Mesendoderm (in vitro differentiated cells): Measurements from ENCODE around the gene FGF23.

Source experiments
- DNase-seq: peaks from one replicate; pipeline ENCODE4 v3.0.0; 2013
- H2AK5ac ChIP-seq: 2 replicates; pipeline ENCODE4 v1.6.1; 2013; ENCODE audit warnings: low read length, inconsistent platforms
- H2BK120ac ChIP-seq: 2 replicates; pipeline ENCODE4 v1.6.1; 2013; ENCODE audit warnings: low read depth, mild to moderate bottlenecking, low read length, moderate library complexity, mixed read lengths
- H2BK15ac ChIP-seq: replicated peaks from 2 replicates; pipeline ENCODE4 v1.6.1; 2013; ENCODE audit warnings: low read depth, mild to moderate bottlenecking, moderate library complexity
- H2BK5ac ChIP-seq: 2 replicates; pipeline ENCODE4 v1.6.1; 2013; ENCODE audit warnings: low read length, inconsistent platforms
- H3K18ac ChIP-seq: 2 replicates; pipeline ENCODE4 v1.6.1; 2013; ENCODE audit warnings: mild to moderate bottlenecking, low read length, mixed read lengths
- H3K23ac ChIP-seq: one replicate; pipeline ENCODE4 v1.6.1; 2013; ENCODE audit warnings: low read length
- H3K27ac ChIP-seq: 2 replicates; pipeline ENCODE4 v1.5.1; 2013; ENCODE audit warnings: low read depth, mild to moderate bottlenecking, inconsistent platforms, low read length, moderate library complexity
- H3K27me3 ChIP-seq: 2 replicates; pipeline ENCODE4 v1.6.1; 2013; ENCODE audit warnings: low read length, control low read depth, mild to moderate bottlenecking, inconsistent platforms; ENCODE audit not compliant: insufficient read depth, poor library complexity
- H3K36me3 ChIP-seq: 2 replicates; pipeline ENCODE4 v1.6.1; 2013; ENCODE audit warnings: low read length, inconsistent platforms; ENCODE audit not compliant: control insufficient read depth, insufficient read depth
- H3K4ac ChIP-seq: one replicate; pipeline ENCODE4 v1.6.1; 2013; ENCODE audit warnings: low read depth, mild to moderate bottlenecking, low read length, moderate library complexity
- H3K4me1 ChIP-seq: 2 replicates; pipeline ENCODE4 v1.6.1; 2013; ENCODE audit warnings: low read depth, low read length, inconsistent platforms; ENCODE audit not compliant: control insufficient read depth
- H3K4me2 ChIP-seq: 2 replicates; pipeline ENCODE4 v1.6.1; 2013; ENCODE audit warnings: low read length
- H3K4me3 ChIP-seq: 2 replicates; pipeline ENCODE4 v1.5.1; 2013; ENCODE audit warnings: mild to moderate bottlenecking, low read length
- H3K56ac ChIP-seq: one replicate; pipeline ENCODE4 v1.6.1; 2013; ENCODE audit warnings: low read length
- H3K79me1 ChIP-seq: 2 replicates; pipeline ENCODE4 v1.6.1; 2013; ENCODE audit warnings: low read length, inconsistent platforms
- H3K79me2 ChIP-seq: 2 replicates; pipeline ENCODE4 v1.6.1; 2013; ENCODE audit warnings: mild to moderate bottlenecking, low read length; ENCODE audit not compliant: control insufficient read depth, insufficient read depth
- H3K9ac ChIP-seq: 2 replicates; pipeline ENCODE4 v1.6.1; 2013; ENCODE audit warnings: low read length, inconsistent platforms
- H4K5ac ChIP-seq: one replicate; pipeline ENCODE4 v1.6.1; 2013; ENCODE audit warnings: low read length
- H4K8ac ChIP-seq: one replicate; pipeline ENCODE4 v1.6.1; 2013; ENCODE audit warnings: low read depth, mild to moderate bottlenecking, control low read depth, low read length, moderate library complexity
- WGBS: extraction: QIAGEN DNeasy Blood & Tissue Kit; methylation state at CpG from one replicate; pipeline ENCODE4 v1.1.7; 2013; ENCODE audit warnings: low lambda C conversion rate, missing lambda C conversion rate; ENCODE audit not compliant: insufficient coverage; ENCODE audit errors: extremely low coverage; 5-methylcytosine and 5-hydroxymethylcytosine counted together

Gene FGF23

DNA sequence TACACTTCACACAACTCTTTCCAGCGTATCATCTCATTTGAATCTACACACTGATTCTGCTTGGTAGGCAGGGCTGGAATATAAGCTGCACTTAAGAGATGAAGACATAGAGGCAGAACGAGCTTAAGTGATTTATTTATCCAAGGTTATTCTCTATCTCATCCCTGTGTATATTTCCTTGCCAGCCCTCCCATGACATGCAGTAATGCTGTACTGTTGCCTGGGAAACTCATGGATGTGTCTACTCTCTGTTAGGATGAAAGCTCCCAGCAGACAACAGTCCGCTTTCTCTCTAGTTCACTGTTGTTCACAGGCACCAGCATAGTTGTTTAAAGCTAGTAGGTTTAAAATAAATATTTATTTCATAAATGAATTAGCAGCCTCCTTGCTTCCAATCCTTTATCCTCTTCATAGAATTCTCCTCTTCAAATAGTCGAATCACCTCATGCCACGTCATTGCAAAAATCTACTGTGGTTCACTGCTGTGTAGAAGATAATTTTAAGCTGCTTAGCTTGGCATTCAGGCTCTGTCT is 40.7 kb upstream of the FGF23 start:
- Histone ChIP-seq H2AK5ac (no peak overlapping the region), H3K27ac (no peak overlapping the region), H3K18ac (no peak overlapping the region), H4K5ac (no peak overlapping the region), H3K79me1 (no peaks in the 10 kb centered on the region), H3K4ac (no peak overlapping the region), H3K27me3 (no peaks in the 10 kb centered on the region), H3K36me3 (no peaks in the 10 kb centered on the region), H2BK5ac (no peak overlapping the region), H4K8ac (no peak overlapping the region), H3K23ac (no peak overlapping the region), H3K4me1 (no peaks in the 10 kb centered on the region), H2BK120ac (no peak overlapping the region), H3K56ac (no peak overlapping the region), H3K4me2 (no peak overlapping the region), H3K9ac (no peak overlapping the region), H3K4me3 (no peak overlapping the region), H3K79me2 (no peaks in the 10 kb centered on the region), H2BK15ac (no peak overlapping the region)
- WGBS, result no CpG with 5 or more reads among the region's 5 CpGs
- DNase-seq, result no peak

DNA sequence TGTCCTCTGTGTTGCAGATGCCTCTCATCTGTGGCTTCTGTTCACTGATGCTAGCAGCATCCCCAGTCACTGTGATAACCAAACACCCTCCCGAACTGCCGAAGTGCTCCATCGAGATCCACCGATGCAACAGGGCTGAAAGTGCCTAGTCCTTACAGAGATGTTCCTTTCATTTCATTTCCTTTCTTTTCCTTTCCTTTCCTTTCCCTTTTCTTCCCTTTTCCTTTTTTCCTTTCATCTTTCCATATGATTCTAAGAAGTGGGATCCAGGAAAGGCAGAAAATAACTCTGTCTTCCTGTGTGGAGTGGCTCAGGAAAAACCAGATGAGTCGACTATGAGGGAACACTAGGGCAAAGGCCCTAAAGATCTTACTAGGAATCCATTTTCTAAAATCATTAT is 39.4 kb upstream of the FGF23 start:
- no peaks in the 10 kb centered on the region for H3K27me3 ChIP-seq
- no peak overlapping the region for H4K5ac ChIP-seq
- H3K79me1 ChIP-seq, result no peaks in the 10 kb centered on the region
- H3K4ac ChIP-seq, result no peak overlapping the region
- no peak overlapping the region for H3K23ac ChIP-seq
- H2BK120ac ChIP-seq, result no peak overlapping the region
- no peak overlapping the region for H3K18ac ChIP-seq
- no peak overlapping the region for H2AK5ac ChIP-seq
- DNase-seq, result no peak
- H4K8ac ChIP-seq, result no peak overlapping the region
- H3K4me1 ChIP-seq, result no peaks in the 10 kb centered on the region
- no peak overlapping the region for H2BK5ac ChIP-seq
- H3K56ac ChIP-seq, result no peak overlapping the region
- no peak overlapping the region for H3K4me3 ChIP-seq
- no peak overlapping the region for H2BK15ac ChIP-seq
- H3K79me2 ChIP-seq, result no peaks in the 10 kb centered on the region
- WGBS, result no CpG with 5 or more reads among the region's 5 CpGs
- no peak overlapping the region for H3K4me2 ChIP-seq
- no peak overlapping the region for H3K27ac ChIP-seq
- H3K9ac ChIP-seq, result no peak overlapping the region
- no peaks in the 10 kb centered on the region for H3K36me3 ChIP-seq

DNA sequence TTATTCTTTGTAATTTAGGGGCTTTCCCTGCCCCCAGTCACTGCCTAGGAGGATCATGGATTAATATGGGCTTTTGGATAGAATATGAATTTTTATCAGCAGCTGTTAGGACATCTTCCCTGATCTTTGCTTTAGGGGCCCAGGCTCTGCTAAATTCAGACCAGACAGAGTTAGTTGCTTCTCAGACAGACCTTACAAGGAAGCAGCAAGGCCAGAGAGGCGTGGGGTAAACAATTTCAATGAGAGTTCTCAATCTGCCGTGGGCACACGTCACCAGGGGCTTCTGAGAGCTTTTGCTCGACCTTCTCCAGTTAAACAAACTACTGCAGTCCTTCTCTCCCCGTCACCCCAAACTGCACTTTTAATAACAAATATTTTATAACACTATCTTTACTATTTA is 38.4 kb upstream of the FGF23 start:
- WGBS, result 100% methylated on average over 1 of the region's 5 CpGs
- H4K8ac ChIP-seq, result no peak overlapping the region
- H4K5ac ChIP-seq, result no peak overlapping the region
- H2BK5ac ChIP-seq, result no peak overlapping the region
- H2AK5ac ChIP-seq, result no peak overlapping the region
- no peak overlapping the region for H3K4me2 ChIP-seq
- no peak for DNase-seq
- no peaks in the 10 kb centered on the region for H3K79me1 ChIP-seq
- H3K56ac ChIP-seq, result no peak overlapping the region
- no peak overlapping the region for H3K9ac ChIP-seq
- no peak overlapping the region for H3K23ac ChIP-seq
- H3K4me3 ChIP-seq, result no peak overlapping the region
- no peaks in the 10 kb centered on the region for H3K36me3 ChIP-seq
- H3K4ac ChIP-seq, result no peak overlapping the region
- no peak overlapping the region for H2BK120ac ChIP-seq
- H3K79me2 ChIP-seq, result no peaks in the 10 kb centered on the region
- H3K4me1 ChIP-seq, result no peaks in the 10 kb centered on the region
- no peak overlapping the region for H3K18ac ChIP-seq
- H3K27ac ChIP-seq, result no peak overlapping the region
- H3K27me3 ChIP-seq, result no peaks in the 10 kb centered on the region
- H2BK15ac ChIP-seq, result no peak overlapping the region

DNA sequence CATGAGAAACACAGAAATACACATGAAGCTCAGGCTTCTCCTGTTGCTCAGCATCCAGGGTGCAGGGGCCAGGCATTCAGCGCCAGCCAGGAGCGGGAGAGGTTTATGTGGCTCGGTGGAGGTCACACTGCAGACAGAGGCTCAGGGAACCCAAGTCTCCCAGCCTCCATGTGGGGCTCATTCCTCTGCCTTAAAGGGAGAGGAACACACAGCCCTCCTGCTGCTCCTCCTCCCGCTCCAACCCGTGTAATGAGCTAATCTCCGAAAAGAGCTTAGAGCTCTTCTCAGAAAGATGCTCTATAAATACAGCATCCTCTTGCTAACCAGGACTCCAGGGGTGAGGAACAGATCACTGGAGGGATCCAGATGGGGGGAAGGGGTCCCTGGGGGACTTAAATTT is 37.9 kb upstream of the FGF23 start:
- Histone ChIP-seq H3K4me3 (no peak overlapping the region), H3K9ac (no peak overlapping the region), H3K27ac (no peak overlapping the region), H3K27me3 (no peaks in the 10 kb centered on the region), H4K8ac (no peak overlapping the region), H3K56ac (no peak overlapping the region), H3K18ac (no peak overlapping the region), H2BK5ac (no peak overlapping the region), H4K5ac (no peak overlapping the region), H2AK5ac (no peak overlapping the region), H3K4me1 (no peaks in the 10 kb centered on the region), H2BK120ac (no peak overlapping the region), H3K4ac (no peak overlapping the region), H3K36me3 (no peaks in the 10 kb centered on the region), H3K23ac (no peak overlapping the region), H3K4me2 (no peak overlapping the region), H3K79me2 (no peaks in the 10 kb centered on the region), H2BK15ac (no peak overlapping the region), H3K79me1 (no peaks in the 10 kb centered on the region)
- no CpG with 5 or more reads among the region's 6 CpGs for WGBS
- no peak for DNase-seq

DNA sequence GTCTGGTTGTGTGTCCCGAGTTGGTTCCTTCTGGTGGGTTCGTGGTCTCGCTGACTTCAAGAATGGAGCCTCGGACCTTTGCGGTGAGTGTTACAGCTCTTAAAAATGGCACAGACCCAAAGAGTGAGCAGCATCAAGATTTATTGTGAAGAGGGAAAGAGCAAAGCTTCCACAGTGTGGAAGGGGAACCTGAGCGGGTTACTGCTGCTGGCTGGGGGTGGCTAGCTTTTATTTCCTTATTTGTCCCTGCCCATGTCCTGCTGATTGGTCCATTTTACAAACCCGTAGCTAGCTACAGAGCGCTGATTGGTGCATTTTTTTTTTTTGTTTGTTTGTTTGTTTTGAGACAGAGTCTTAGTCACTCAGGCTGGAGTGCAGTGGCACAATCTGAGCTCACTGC is 36.8 kb upstream of the FGF23 start:
- H2BK120ac ChIP-seq, result no peak overlapping the region
- no peaks in the 10 kb centered on the region for H3K36me3 ChIP-seq
- no peak overlapping the region for H2BK5ac ChIP-seq
- H4K5ac ChIP-seq, result no peak overlapping the region
- H3K4me3 ChIP-seq, result no peak overlapping the region
- no peak overlapping the region for H4K8ac ChIP-seq
- no peak overlapping the region for H3K18ac ChIP-seq
- no peak overlapping the region for H3K9ac ChIP-seq
- H3K79me2 ChIP-seq, result no peaks in the 10 kb centered on the region
- H3K23ac ChIP-seq, result no peak overlapping the region
- WGBS, result no CpG with 5 or more reads among the region's 8 CpGs
- H3K4me2 ChIP-seq, result no peak overlapping the region
- H3K4ac ChIP-seq, result no peak overlapping the region
- H3K79me1 ChIP-seq, result no peaks in the 10 kb centered on the region
- no peak for DNase-seq
- no peak overlapping the region for H3K56ac ChIP-seq
- no peak overlapping the region for H2BK15ac ChIP-seq
- H2AK5ac ChIP-seq, result no peak overlapping the region
- no peak overlapping the region for H3K27ac ChIP-seq
- no peaks in the 10 kb centered on the region for H3K4me1 ChIP-seq
- H3K27me3 ChIP-seq, result no peaks in the 10 kb centered on the region

DNA sequence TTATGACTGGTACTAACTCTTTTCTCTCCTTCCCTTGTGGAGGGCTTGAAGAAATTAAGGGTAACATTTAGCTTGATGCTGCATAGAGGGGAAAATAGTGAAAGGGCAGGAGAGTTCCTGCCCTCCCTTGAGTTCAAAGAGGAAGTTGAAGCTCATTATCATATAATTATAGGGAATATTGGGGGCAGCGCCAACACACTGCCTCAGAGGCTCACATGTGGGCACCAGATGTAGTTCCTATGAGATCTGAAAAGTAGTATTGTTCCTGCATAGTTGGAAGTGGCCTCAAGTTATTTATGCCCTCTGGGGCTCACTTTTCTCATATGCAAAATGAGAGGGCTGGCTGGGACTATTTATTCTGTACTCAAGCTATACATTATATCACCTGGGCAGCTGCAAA is 33.0 kb upstream of the FGF23 start:
- Histone ChIP-seq H3K4me3 (no peak overlapping the region), H3K79me2 (no peaks in the 10 kb centered on the region), H3K27ac (no peak overlapping the region), H3K79me1 (no peaks in the 10 kb centered on the region), H3K27me3 (no peaks in the 10 kb centered on the region), H3K4me1 (no peaks in the 10 kb centered on the region), H4K5ac (no peak overlapping the region), H3K9ac (no peak overlapping the region), H3K36me3 (no peaks in the 10 kb centered on the region), H3K4me2 (no peak overlapping the region), H2BK120ac (no peak overlapping the region), H2BK15ac (no peak overlapping the region), H3K56ac (no peak overlapping the region), H3K18ac (no peak overlapping the region), H3K4ac (no peak overlapping the region), H2BK5ac (no peak overlapping the region), H2AK5ac (no peak overlapping the region), H4K8ac (no peak overlapping the region), H3K23ac (no peak overlapping the region)
- DNase-seq, result no peak
- no CpG with 5 or more reads among the region's 1 CpG for WGBS
